Psoas muscle (tissue), 8 donors: ENCODE measurements around the gene MAGI1. TPM values are rescaled to one million over a fixed set of nuclear protein-coding genes. Genes with fewer than 3 reads are reported as not detected.
A peak's percentile ranks its signal among the peaks of the same experiment; 100 is the strongest.

Experiments
- ATAC-seq, 4 donors: fragments of 200-7000 bp; cut with Tn5 transposase; one replicate each; pipeline ENCODE4 v1.9.1; 2020; ENCODE audit warnings: moderate library complexity in 3 of 4, mild to moderate bottlenecking in 2 of 4
- DNase-seq, 2 donors: peaks; one replicate each; pipeline ENCODE4 v3.0.0-alpha.2; 2020
- H3K27ac ChIP-seq: fragments of 200-600 bp; one replicate; pipeline ENCODE4 v1.8.0; 2022
- H3K27me3 ChIP-seq, 3 donors: fragments of 200-600 bp in 1 of 3; one replicate each; pipeline versions ENCODE4 v1.6.1 to v1.8.0; 2013 to 2022; ENCODE audit warnings: low read length in 2 of 3, mild to moderate bottlenecking in 2 of 3, moderate library complexity in 1 of 3; ENCODE audit not compliant: insufficient read depth in 3 of 3
- H3K36me3 ChIP-seq, 2 donors: fragments of 200-600 bp in 1 of 2; one replicate each; pipeline versions ENCODE4 v1.6.1 to v1.8.0; 2013 to 2022; ENCODE audit warnings: low read depth in 1 of 2, mild to moderate bottlenecking in 1 of 2, moderate library complexity in 1 of 2; ENCODE audit not compliant: insufficient read depth in 1 of 2
- H3K4me1 ChIP-seq: fragments of 200-600 bp; one replicate; pipeline ENCODE4 v1.8.0; 2022
- H3K4me3 ChIP-seq: fragments of 200-600 bp; one replicate; pipeline ENCODE4 v1.8.0; 2022; ENCODE audit warnings: mild to moderate bottlenecking
- H3K9me3 ChIP-seq: fragments of 200-600 bp; one replicate; pipeline ENCODE4 v1.8.0; 2022
- CTCF ChIP-seq: fragments of 200-600 bp; IDR thresholded peaks from one replicate; pipeline ENCODE4 v1.8.0; 2022; ENCODE audit warnings: antibody characterized with exemption
- WGBS, 3 donors: extraction: QIAGEN DNeasy Blood & Tissue Kit; methylation state at CpG; one replicate each; pipeline versions ENCODE4 v1.1.6 to v1.1.7; 2013; 5-methylcytosine and 5-hydroxymethylcytosine counted together
- intact Hi-C, 2 donors: fragments of 100-400 bp; cut with DNase I; formaldehyde crosslinking; loops; one replicate each; pipeline versions ENCODE4 v1.11.0 to v1.14.2; 2022
- polyA plus RNA-seq, 3 donors: library from polyadenylated mRNA; stranded (reverse); fragments of 200-250 nt; gene quantifications; one replicate each; pipeline ENCODE4 v1.2.3, GENCODE V29; 2013
- total RNA-seq, 4 donors: library from RNA; stranded (reverse); fragmentation: NEBNext Ultra II Directional in 2 of 4; extraction: Animal tissue kit (Norgen Biotek cat#: 25700) in 2 of 4; gene quantifications; one replicate each; pipeline versions ENCODE4 v1.2.1 to v1.2.4, GENCODE V29; 2021 to 2023
- donor health status: healthy with polysubstance abuse.
- donor health status: DM: no; HTN: no; CAD: no; lungs with moderate emphysema.
- donor health status: Bipolar disorder and iron deficiency.
- donor health status: healthy.
- donor health status: DM: yes; HTN: yes; CAD: no.
- donor health status: DM: no; HTN: no; CAD: no.
- donor health status: DM: no; HTN: no; CAD: no.
- donor health status: DM: yes; HTN: yes; CAD: no.

The MAGI1 gene
- total and polyA plus RNA-seq, 7 donors, result 4.5 to 8.1 (median 6.3) TPM

- H3K36me3 ChIP-seq, result peaks cover 0 to 18% of the 10 kb centered on the region in 2 donors
These were observed 600.1 kb downstream of the MAGI1 start for GRCh38 chr3:65438612-65439011.

GRCh38 chr3:65438096-65438495 is 600.6 kb downstream of the MAGI1 start:
- intact Hi-C loops, result loop anchor here (2.0 to 5.0 kb wide), 3 partner anchors 234 to 294 kb away; no protein-coding TSS in a partner anchor
- TF ChIP-seq CTCF, result no peak
- Histone ChIP-seq H3K36me3 (peaks cover 0 to 18% of the 10 kb centered on the region in 2 donors), H3K27me3 (no peaks in the 10 kb centered on the region), H3K27ac (no peak overlapping the region), H3K4me1 (no peaks in the 10 kb centered on the region), H3K4me3 (no peak overlapping the region), H3K9me3 (no peaks in the 10 kb centered on the region)
- 87 to 93% (median 90%) methylated on average over 3 of the region's 3 CpGs for WGBS, 3 donors
- no peak for DNase-seq
- ATAC-seq, result no peak

More at GRCh38 chr3:65438612-65439011, 600.1 kb downstream of the MAGI1 start:
- no peak for TF ChIP-seq CTCF
- Histone ChIP-seq H3K9me3 (no peaks in the 10 kb centered on the region), H3K4me1 (no peaks in the 10 kb centered on the region), H3K27ac (no peak overlapping the region), H3K27me3 (no peaks in the 10 kb centered on the region), H3K4me3 (no peak overlapping the region)
- intact Hi-C loops, result loop anchor here (2.0 to 5.0 kb wide), 3 partner anchors 234 to 294 kb away; no protein-coding TSS in a partner anchor
- ATAC-seq (no peak), DNase-seq (no peak)
- WGBS, 3 donors, result 97 to 98% (median 98%) methylated on average over 1 of the region's 1 CpG

GRCh38 chr3:65436580-65436979 is 602.1 kb downstream of the MAGI1 start:
- Histone ChIP-seq H3K27me3 (no peaks in the 10 kb centered on the region), H3K4me1 (no peaks in the 10 kb centered on the region), H3K4me3 (no peak overlapping the region), H3K27ac (no peak overlapping the region), H3K9me3 (no peaks in the 10 kb centered on the region), H3K36me3 (peaks cover 0 to 18% of the 10 kb centered on the region in 2 donors)
- 56 to 74% (median 69%) methylated on average over 1 of the region's 1 CpG for WGBS, 3 donors
- DNase-seq (no peak), ATAC-seq (no peak)
- intact Hi-C loops, result loop anchor here (5.0 kb wide), 2 partner anchors 236 to 296 kb away; no protein-coding TSS in a partner anchor
- peak; percentile 37 for TF ChIP-seq CTCF

- DNase-seq (no peak), ATAC-seq (no peak)
- TF ChIP-seq CTCF, result no peak
- 82 to 85% (median 84%) methylated on average over 5 of the region's 5 CpGs for WGBS, 3 donors
- H3K4me1 ChIP-seq, result no peaks in the 10 kb centered on the region
- H3K36me3 ChIP-seq, result peaks cover 0 to 34% of the 10 kb centered on the region in 2 donors
- H3K27ac ChIP-seq, result no peak overlapping the region
- intact Hi-C loops, result no loop called here
- no peaks in the 10 kb centered on the region for H3K9me3 ChIP-seq
- H3K27me3 ChIP-seq, result no peaks in the 10 kb centered on the region
- H3K4me3 ChIP-seq, result no peak overlapping the region
These were observed 605.2 kb downstream of the MAGI1 start for GRCh38 chr3:65433480-65433879.
